GM13976 (cell line): Measurements from ENCODE around the gene PAPPA.

ENCODE experiments used
- DNase-seq: peaks from one replicate; pipeline ENCODE4 v3.0.0; 2012; ENCODE audit warnings: low spot score
- CTCF ChIP-seq: IDR thresholded peaks from 2 replicates; pipeline ENCODE4 v1.5.1; 2012; ENCODE audit warnings: borderline replicate concordance, mild to moderate bottlenecking; ENCODE audit not compliant: insufficient read depth; ENCODE audit errors: extremely low read depth, missing control alignments, control extremely low read depth
- in situ Hi-C: fragments of 300-500 bp; cut with MboI; formaldehyde crosslinking; loops from one replicate; pipeline ENCODE4 v1.12.0; 2022; ENCODE audit warnings: low sequenced_read_pairs, mixed read lengths, inconsistent platforms; ENCODE audit not compliant: unreplicated experiment

The PAPPA gene

GRCh38 chr9:116260531-116260930, 106.9 kb downstream of the PAPPA start:
- in situ Hi-C loops, result no loop called here
- no peak for TF ChIP-seq CTCF

GRCh38 chr9:116262448-116262847, 108.9 kb downstream of the PAPPA start:
- DNase-seq, result no peak
- in situ Hi-C loops, result no loop called here
- no peak for TF ChIP-seq CTCF

More at GRCh38 chr9:116260531-116260930, 106.9 kb downstream of the PAPPA start:
- DNase-seq, result no peak

GRCh38 chr9:116264361-116264760, 110.8 kb downstream of the PAPPA start:
- in situ Hi-C loops, result no loop called here
- no peak for DNase-seq
- TF ChIP-seq CTCF, result no peak

- no peak for TF ChIP-seq CTCF
- no peak for DNase-seq
- in situ Hi-C loops, result no loop called here
Observed at GRCh38 chr9:116267021-116267420, 113.4 kb downstream of the PAPPA start.

- no peak for DNase-seq
- no peak for TF ChIP-seq CTCF
- in situ Hi-C loops, result no loop called here
Observed at GRCh38 chr9:116269250-116269649, 115.7 kb downstream of the PAPPA start.

GRCh38 chr9:116270546-116270945, 117.0 kb downstream of the PAPPA start:
- TF ChIP-seq CTCF, result no peak
- in situ Hi-C loops, result no loop called here

GRCh38 chr9:116271340-116271739, 117.7 kb downstream of the PAPPA start:
- no peak for TF ChIP-seq CTCF
- no peak for DNase-seq
- in situ Hi-C loops, result no loop called here

More at GRCh38 chr9:116270546-116270945, 117.0 kb downstream of the PAPPA start:
- DNase-seq, result no peak
